OCI-LY1 (cell line): ENCODE data around the gene TTC23.

Experiments
- CTCF ChIP-seq: fragments of 200-600 bp; sonication (generic), shearing (Covaris generic); IDR thresholded peaks from 2 replicates; pipeline ENCODE4 v1.5.1; 2017; ENCODE audit warnings: mild to moderate bottlenecking, antibody characterized with exemption, low read length, moderate library complexity, mixed read lengths
- EZH2 ChIP-seq: fragments of 200-600 bp; sonication (generic), shearing (Covaris generic); IDR thresholded peaks from 2 replicates; pipeline ENCODE4 v1.8.0; 2017; ENCODE audit warnings: borderline replicate concordance, mixed run types, mild to moderate bottlenecking, antibody characterized with exemption, low read length, moderate library complexity, mixed read lengths

GRCh38 chr15:99174567-99175395, 74.6 kb downstream of the TTC23 start:
- TF ChIP-seq CTCF, result no peak
- TF ChIP-seq EZH2, result no peak
